Loucy (cell line): ENCODE data around the gene TTLL13.

Source experiments
- H2AFZ ChIP-seq: fragments of 200-600 bp; sonication (generic); 2 replicates; pipeline ENCODE4 v1.6.0; 2016; ENCODE audit warnings: antibody characterized with exemption, mild to moderate bottlenecking, low read length, moderate library complexity
- H3F3A ChIP-seq: fragments of 200-600 bp; 2 replicates; pipeline ENCODE4 v1.6.0; 2016; ENCODE audit warnings: antibody characterized with exemption, low read depth, mild to moderate bottlenecking
- H3K27me3 ChIP-seq: fragments of 200-600 bp; sonication (generic); 2 replicates; pipeline ENCODE4 v1.6.1; 2014; ENCODE audit warnings: low read length, mild to moderate bottlenecking; ENCODE audit not compliant: insufficient read depth, poor library complexity, severe bottlenecking
- H3K36me3 ChIP-seq: fragments of 200-600 bp; sonication (generic); 2 replicates; pipeline ENCODE4 v1.6.1; 2016; ENCODE audit warnings: low read length; ENCODE audit not compliant: insufficient read depth
- H3K4me1 ChIP-seq: fragments of 200-600 bp; sonication (generic); 2 replicates; pipeline ENCODE4 v1.5.1; 2014; ENCODE audit warnings: low read length, mild to moderate bottlenecking; ENCODE audit not compliant: insufficient read depth, poor library complexity, severe bottlenecking
- H3K4me2 ChIP-seq: fragments of 200-600 bp; sonication (generic); 2 replicates; pipeline ENCODE4 v1.6.0; 2014; ENCODE audit warnings: antibody characterized with exemption, low read length, low read depth, mild to moderate bottlenecking; ENCODE audit not compliant: poor library complexity, severe bottlenecking
- H3K4me3 ChIP-seq: fragments of 200-600 bp; sonication (generic); 2 replicates; pipeline ENCODE4 v1.5.1; 2014; ENCODE audit warnings: low read length, mild to moderate bottlenecking, mixed read lengths; ENCODE audit not compliant: poor library complexity, severe bottlenecking
- H3K79me2 ChIP-seq: fragments of 200-600 bp; sonication (generic); 2 replicates; pipeline ENCODE4 v1.6.1; 2014; ENCODE audit warnings: low read length; ENCODE audit not compliant: insufficient read depth
- H3K9ac ChIP-seq: fragments of 200-600 bp; sonication (generic); 2 replicates; pipeline ENCODE4 v1.6.0; 2014; ENCODE audit warnings: mild to moderate bottlenecking, low read depth, low read length, moderate library complexity; ENCODE audit not compliant: poor library complexity, severe bottlenecking
- H3K9me2 ChIP-seq: fragments of 200-600 bp; sonication (generic); replicated peaks from 2 replicates; pipeline ENCODE4 v1.6.1; 2016; ENCODE audit warnings: low read depth, low read length, mixed read lengths
- H3K9me3 ChIP-seq: fragments of 200-600 bp; sonication (generic); 2 replicates; pipeline ENCODE4 v1.6.1; 2014; ENCODE audit warnings: mild to moderate bottlenecking, antibody characterized with exemption, low read length, low read depth; ENCODE audit not compliant: insufficient read depth
- H4K20me1 ChIP-seq: fragments of 200-600 bp; sonication (generic); 2 replicates; pipeline ENCODE4 v1.6.0; 2014; ENCODE audit warnings: antibody characterized with exemption, low read length, mild to moderate bottlenecking; ENCODE audit not compliant: insufficient read depth, poor library complexity, severe bottlenecking
- EZH2phosphoT487 ChIP-seq: fragments of 200-600 bp; IDR thresholded peaks from 2 replicates; pipeline ENCODE4 v1.6.1; 2018; ENCODE audit warnings: antibody characterized with exemption, mild to moderate bottlenecking, moderate library complexity, borderline replicate concordance
- TF ChIP-seq, protein P1 (sequence below): fragments of 200-600 bp; sonication (generic); conservative IDR thresholded peaks from 2 replicates; pipeline ENCODE4 v1.5.1; 2014; ENCODE audit warnings: mild to moderate bottlenecking, antibody characterized with exemption, low read length

Gene TTLL13

GRCh38 chr15:90203473-90203872 lies 45.9 kb upstream of the TTLL13 start:
- Histone ChIP-seq H3K27me3 (no peaks in the 10 kb centered on the region), H2AFZ (no peak overlapping the region), H3F3A (no peaks in the 10 kb centered on the region), H3K79me2 (peaks cover 64% of the 10 kb centered on the region), H3K9ac (peak overlapping the region; percentile 86), H3K9me2 (no peaks in the 10 kb centered on the region), H3K4me2 (peak overlapping the region; percentile 91), H3K36me3 (no peaks in the 10 kb centered on the region), H3K4me1 (peaks cover 53% of the 10 kb centered on the region), H4K20me1 (peaks cover 13% of the 10 kb centered on the region), H3K4me3 (peak overlapping the region; percentile 95), H3K9me3 (no peaks in the 10 kb centered on the region)
- TF ChIP-seq EZH2phosphoT487: no peak
- TF ChIP-seq, protein P1, sequence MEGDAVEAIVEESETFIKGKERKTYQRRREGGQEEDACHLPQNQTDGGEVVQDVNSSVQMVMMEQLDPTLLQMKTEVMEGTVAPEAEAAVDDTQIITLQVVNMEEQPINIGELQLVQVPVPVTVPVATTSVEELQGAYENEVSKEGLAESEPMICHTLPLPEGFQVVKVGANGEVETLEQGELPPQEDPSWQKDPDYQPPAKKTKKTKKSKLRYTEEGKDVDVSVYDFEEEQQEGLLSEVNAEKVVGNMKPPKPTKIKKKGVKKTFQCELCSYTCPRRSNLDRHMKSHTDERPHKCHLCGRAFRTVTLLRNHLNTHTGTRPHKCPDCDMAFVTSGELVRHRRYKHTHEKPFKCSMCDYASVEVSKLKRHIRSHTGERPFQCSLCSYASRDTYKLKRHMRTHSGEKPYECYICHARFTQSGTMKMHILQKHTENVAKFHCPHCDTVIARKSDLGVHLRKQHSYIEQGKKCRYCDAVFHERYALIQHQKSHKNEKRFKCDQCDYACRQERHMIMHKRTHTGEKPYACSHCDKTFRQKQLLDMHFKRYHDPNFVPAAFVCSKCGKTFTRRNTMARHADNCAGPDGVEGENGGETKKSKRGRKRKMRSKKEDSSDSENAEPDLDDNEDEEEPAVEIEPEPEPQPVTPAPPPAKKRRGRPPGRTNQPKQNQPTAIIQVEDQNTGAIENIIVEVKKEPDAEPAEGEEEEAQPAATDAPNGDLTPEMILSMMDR: no peak

- H2AFZ ChIP-seq: no peak overlapping the region
- TF ChIP-seq EZH2phosphoT487: no peak
- TF ChIP-seq, protein P1: no peak
- peaks cover 51% of the 10 kb centered on the region for H3K4me1 ChIP-seq
- H3K36me3 ChIP-seq: no peaks in the 10 kb centered on the region
- H3K9me2 ChIP-seq: no peaks in the 10 kb centered on the region
- peaks cover 13% of the 10 kb centered on the region for H4K20me1 ChIP-seq
- no peaks in the 10 kb centered on the region for H3F3A ChIP-seq
- peak overlapping the region; percentile 86 for H3K9ac ChIP-seq
- peak overlapping the region; percentile 91 for H3K4me2 ChIP-seq
- H3K9me3 ChIP-seq: no peaks in the 10 kb centered on the region
- no peaks in the 10 kb centered on the region for H3K27me3 ChIP-seq
- H3K4me3 ChIP-seq: peak overlapping the region; percentile 95
- peaks cover 64% of the 10 kb centered on the region for H3K79me2 ChIP-seq
These were observed 45.4 kb upstream of the TTLL13 start for GRCh38 chr15:90203922-90204321.

DNA sequence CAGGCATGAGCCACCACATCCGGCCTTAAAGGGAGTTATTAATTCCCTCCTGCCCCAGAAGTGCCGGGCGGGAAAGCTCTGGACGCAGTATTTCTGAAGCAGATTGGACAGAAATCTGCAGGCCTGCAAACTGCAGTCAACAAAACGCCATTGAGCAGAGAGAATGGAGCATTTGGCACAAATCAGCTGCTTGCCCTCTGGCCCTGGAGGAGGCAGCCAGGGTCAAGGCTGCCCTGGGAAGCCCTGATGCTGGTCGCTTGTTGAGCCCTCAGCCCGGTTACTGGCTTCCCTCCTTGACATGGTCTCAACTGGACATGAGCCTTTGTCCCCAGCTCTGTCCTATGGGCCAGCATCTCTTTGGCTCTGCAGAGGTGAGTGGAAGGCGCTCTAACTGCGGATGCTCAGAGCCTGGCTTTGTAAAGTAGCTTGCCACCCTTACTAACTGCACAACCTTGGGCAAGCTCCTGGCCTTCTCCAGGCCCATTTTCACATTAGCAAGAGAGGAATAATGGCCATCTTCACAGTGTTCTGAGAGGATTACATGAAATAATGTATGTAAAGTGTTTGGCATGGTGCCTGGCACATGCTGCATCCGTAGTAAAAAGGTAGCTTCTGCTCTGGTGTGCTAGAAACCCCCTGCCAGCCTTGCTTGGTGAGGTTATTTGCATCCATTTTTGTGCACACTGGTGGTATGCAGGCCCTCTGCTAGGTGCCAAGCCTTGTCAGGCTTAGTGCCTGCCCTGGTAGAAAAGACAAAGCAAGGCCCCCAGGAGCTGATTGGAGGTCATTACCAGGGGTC lies 44.1 kb upstream of the TTLL13 start:
- Histone ChIP-seq H3K4me3 (peak overlapping the region; percentile 30), H3K9ac (no peak overlapping the region), H3K4me1 (peaks cover 51% of the 10 kb centered on the region), H3K9me3 (no peaks in the 10 kb centered on the region), H3K79me2 (peaks cover 68% of the 10 kb centered on the region), H3K4me2 (peak overlapping the region; percentile 91), H3F3A (no peaks in the 10 kb centered on the region), H2AFZ (no peak overlapping the region), H3K36me3 (no peaks in the 10 kb centered on the region), H3K27me3 (no peaks in the 10 kb centered on the region), H4K20me1 (peaks cover 13% of the 10 kb centered on the region), H3K9me2 (no peaks in the 10 kb centered on the region)
- no peak for TF ChIP-seq EZH2phosphoT487
- TF ChIP-seq, protein P1: no peak
